HG02981 (cell line): ENCODE measurements around the gene PRSS8.
"Not testable (repeated sequence)": the region's sequence is repeated elsewhere in the genome, so short reads cannot be mapped to it uniquely, and the experiment has no call there.

ENCODE experiments used
- ATAC-seq: cut with Tn5 transposase; IDR thresholded peaks from one replicate; pipeline ENCODE4 v1.9.1; 2021; ENCODE audit warnings: mild to moderate bottlenecking, moderate library complexity; ENCODE audit not compliant: unreplicated experiment

PRSS8 gene

DNA sequence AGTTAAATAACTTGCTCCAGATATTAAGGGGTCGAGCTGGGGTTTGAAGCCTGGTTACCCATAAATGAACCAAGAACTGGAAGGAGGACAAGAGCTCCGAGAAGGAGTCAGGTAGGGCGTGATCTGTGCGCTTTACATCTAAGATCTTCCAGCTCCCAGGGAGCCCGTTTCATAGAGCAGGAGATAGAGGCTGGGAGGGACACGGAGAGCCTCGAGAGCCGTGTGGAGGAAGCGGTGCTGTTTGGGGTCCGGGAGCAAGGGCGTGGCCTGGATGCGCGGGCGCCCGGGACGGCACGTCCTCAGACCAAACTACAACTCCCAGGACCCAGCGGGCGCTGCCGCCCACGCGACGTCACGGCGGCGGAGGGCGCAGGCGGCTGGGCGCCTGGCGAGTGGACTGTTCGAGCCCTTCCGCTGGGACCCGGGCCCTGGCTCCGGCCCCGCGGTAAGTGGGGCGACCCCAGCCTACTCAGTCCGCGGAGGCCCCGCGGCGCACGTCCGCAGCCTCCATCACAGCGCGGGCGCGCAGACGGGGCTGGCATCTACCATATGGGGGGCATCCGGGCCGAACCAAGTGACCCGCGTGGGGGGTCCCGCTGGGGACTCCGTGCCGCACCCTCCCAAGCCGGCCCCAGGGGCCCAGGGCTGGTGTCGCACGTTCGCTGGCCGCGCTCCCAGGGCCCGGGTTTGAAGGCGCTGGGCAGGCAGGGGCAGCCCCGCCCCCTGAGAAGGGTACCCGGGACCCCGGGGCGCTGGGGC, 27.3 kb downstream of the PRSS8 start, which contains the start of gene BCKDK:
BCKDK (plus strand) TSS at position 352 of the 759 bp plus-strand sequence. CDS start 838 bp downstream, outside the sequence.
- peak; percentile 67 for ATAC-seq

- ATAC-seq = peak; percentile 49
These were observed 28.1 kb downstream of the PRSS8 start for GRCh38 chr16:31107465-31107867.

DNA sequence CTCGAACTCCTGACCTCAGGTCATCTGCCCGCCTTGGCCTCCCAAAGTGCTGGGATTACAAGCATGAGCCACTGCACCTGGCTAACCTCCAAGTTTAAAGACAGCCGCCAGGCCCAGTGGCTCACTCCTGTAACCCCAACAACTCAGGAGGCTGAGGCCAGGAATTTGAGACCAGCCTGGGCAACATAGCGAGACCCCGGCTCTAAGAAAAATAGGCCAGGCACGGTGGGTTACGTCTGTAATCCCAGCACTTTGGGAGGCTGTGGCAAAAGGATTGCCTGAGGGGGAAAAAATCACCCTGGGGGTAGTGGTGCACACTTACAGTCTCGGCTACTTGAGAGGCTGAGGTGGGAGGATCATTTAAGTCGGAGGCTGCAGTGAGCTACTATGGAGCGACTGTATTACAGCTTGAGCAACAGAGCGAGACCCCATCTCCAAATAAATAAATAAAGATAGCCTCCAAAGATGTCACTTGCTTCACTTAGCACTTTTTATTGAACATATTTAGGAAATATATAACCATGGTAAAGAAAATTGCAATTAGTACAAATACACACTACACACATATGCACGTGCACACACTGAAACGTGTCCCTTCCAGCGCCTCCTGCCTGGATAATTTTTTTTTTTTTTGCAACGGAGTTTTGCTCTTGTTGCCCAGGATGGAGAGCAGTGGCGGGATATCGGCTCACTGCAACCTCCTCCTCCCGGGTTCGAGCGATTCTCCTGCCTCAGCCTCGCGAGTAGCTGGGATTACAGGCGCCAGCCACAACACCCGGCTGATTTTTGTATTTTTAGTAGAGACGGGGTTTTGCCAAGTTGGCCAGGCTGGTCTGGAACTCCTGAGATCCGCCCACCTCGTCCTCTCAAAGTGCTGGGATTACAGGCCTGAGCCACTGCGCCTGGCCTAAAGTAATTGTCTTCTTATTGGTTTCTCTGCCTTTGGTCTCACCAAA, 28.7 kb downstream of the PRSS8 start:
- ATAC-seq = no peak

DNA sequence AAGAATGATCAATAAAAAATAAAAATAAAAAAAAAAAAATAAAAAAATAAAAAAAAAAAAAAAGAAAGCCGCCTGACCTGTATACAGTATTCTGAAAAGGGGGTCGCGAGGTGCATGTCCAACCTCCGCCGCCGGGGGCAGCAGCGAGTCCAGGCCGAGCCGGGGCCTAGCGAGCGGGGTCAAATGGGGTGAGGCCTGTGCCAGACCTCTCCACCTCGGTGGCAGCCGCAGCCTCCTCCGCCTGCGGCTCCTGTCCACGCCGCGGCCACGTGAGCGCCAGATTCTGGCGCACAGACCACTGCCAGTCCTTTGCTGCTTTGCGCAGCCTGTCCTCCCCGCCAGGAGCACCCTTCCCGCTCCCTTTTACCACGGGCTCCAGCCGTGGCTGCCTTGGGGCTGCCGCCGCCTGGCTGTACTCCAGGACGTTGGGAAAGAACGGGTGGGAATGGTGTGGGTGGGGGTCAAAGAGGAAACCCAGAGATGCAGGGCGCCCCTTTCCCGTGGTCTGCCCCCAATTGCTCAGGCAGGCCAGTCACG, 29.8 kb downstream of the PRSS8 start:
- ATAC-seq = peak; percentile 39

GRCh38 chr16:31100876-31101641, 34.5 kb downstream of the PRSS8 start:
- ATAC-seq = not testable (repeated sequence)

DNA sequence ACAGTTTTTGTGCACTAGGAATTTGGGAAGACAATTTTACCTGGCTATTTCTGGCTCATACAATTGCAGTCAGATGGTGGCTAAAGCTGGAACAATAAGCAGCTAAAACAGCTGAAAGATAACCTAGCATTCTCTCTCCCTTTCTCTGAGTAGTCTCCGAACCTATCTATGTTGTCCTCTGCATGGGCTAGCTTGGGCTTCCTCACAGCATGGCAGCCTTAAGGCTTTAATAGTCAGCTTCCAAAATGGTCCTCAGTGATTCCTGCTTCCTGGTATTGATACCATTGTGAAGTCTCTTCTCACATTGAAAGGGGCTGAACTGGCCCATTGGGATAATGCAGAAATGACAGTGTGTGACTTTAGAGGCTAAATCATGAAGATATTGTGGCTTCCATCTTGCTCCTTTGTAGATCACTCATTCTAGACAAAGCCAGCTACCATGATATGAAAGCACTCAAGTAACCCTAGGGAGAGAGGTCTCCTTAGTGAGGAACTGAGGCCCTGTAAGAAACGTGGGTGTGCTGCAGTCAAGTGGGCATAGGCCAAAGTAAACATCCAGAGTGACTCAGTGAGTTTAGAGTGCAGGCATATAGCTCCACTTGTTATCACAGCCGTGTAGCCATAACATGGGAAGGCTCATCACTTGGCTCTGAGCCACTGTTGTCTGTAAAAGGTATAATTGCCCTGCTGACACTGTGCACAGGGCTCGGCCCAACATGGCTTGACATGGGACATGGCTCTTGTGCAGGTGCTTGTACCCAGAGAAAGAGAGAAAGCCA, 35.5 kb downstream of the PRSS8 start:
- no peak for ATAC-seq

GRCh38 chr16:31094424-31095120, 41.0 kb downstream of the PRSS8 start, which contains the start of gene VKORC1:
Gene VKORC1 (minus strand): TSS chr16:31094797. CDS start chr16:31094729, 68 bp downstream.
- peak; percentile 81 for ATAC-seq

DNA sequence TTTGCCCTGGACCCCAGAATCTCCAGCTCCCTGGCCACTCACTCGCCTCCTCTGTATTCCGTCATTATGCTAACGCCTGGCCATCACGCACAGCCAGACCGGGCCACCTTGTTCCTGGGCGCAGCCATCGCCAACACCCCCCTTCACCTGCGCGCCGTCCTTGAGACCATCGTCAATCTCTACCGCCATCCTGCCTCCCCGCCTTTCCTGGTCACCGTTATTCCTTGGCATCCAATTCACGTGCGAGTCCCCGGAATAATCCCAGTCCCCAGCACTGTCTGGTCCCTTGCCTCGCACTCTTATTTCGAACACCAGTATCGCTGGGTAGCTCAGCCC, 41.5 kb downstream of the PRSS8 start:
- no peak for ATAC-seq

DNA sequence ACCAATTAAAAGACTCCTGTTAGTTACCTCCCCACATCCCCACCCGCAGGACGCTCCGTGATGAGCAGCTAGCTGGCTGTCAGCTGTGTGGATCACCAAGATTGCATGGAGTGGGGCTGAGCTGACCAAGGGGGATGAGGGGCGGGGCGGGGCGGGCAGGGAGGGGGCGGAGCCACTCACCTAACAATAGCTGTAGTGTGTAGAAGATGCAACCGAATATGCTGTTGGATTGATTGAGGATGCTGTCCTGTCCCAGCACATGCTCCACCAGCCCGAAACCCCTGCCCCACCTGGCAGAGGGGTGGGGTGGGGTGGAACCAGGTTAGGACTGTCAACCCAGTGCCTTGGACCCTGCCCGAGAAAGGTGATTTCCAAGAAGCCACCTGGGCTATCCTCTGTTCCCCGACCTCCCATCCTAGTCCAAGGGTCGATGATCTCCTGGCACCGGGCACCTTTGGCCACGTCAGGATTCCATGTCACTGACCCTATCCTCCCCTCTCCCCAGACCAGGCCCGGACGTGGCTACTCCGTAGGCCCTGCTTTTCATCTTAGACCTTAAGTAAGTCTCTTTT, 42.3 kb downstream of the PRSS8 start:
- no peak for ATAC-seq

GRCh38 chr16:31092330-31092729, 43.2 kb downstream of the PRSS8 start:
- ATAC-seq = no peak

DNA sequence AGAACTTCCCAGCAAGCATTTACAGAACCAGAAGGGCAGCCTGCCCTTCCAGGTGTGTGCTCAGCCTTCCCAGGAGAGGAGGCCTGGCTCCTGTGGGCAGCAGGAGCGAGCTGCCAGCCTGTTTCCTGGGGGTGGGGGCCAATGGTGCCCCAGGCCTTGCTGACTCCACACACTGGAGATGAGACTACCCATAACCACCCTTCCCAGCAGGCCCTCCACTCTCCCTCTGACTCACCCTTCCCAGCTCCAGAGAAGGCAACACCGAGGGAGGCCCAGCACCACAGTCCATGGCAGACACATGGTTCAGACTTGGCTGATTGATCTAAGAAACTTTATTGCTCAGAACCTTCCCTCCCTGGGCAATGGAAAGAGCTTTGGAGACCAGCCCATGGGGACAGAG, 45.0 kb downstream of the PRSS8 start:
- no peak for ATAC-seq

DNA sequence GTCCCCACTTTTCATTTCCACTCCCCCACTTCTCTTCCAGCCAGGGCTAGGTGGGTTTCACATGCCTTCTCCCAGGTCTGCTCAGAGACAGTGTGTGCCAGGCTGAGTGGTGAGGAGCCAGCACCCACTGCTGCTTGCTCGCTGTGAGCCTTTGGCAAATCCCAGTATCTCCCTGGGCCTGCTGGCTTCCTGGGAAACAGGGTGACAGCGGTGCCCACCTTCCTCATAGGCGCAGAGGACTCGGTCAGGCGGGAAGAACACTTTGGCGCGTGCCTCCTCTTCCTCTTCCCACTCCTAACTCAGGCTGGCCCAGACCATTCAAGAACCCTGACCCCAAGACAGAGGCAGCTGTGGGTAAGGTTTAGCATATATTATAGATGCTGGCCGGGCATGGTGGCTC, 46.3 kb downstream of the PRSS8 start:
- ATAC-seq = no peak

DNA sequence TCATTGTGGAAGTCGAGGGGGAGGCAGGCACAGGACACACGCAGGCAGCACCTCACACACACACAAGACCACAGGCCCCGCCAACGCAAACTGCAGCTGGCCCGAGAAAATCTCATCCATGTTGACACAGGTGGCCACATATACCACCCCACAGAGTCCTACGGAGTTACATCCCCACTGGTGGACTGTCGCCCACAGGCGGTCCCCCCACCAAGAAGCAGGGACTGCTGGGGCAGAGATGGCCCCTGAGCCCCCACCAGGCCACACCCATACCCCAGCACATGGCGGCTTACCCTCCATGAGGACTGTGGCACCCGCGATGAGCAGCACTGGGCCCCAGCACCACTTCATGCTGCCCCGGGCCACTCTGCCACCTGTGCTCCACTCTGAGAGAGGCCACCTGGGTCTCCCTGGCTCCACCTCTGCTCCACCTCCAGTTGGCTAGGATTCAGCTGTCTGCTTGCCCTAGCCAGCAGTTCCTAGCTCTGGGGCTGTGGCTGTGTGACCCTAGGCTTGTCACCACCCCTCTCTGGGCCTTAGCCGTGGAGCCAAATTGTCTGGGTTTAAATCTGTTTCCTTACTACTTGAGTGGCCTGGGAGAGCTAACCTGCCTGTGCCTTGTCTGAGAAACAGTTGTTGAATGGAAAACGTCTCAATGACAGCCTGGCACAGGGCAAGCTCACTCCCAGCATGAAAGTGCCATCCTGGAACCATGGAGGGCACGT, 46.9 kb downstream of the PRSS8 start, which contains the start of gene PRSS53:
PRSS53 (minus strand) TSS at position 485 of the 725 bp plus-strand sequence; CDS start at position 351, 134 bp downstream.
- no peak for ATAC-seq

- ATAC-seq = no peak
These were observed 47.6 kb downstream of the PRSS8 start for GRCh38 chr16:31087971-31088370.

- ATAC-seq = no peak
These were observed 48.0 kb downstream of the PRSS8 start for GRCh38 chr16:31087481-31087880.

DNA sequence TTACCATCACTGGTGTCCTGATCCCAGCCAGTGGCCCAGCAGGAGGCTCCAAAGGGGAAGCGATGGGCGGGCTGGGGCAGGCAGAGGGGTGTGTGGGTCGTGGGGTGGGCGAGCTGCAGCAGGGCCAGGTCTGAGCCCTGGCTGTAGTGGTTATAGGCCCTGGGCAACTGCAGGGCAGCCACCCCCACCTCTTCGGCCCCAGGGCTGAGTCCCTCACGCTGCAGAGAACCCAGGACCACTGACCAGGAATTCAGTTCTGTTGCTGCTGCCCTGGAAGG, 49.0 kb downstream of the PRSS8 start:
- no peak for ATAC-seq

DNA sequence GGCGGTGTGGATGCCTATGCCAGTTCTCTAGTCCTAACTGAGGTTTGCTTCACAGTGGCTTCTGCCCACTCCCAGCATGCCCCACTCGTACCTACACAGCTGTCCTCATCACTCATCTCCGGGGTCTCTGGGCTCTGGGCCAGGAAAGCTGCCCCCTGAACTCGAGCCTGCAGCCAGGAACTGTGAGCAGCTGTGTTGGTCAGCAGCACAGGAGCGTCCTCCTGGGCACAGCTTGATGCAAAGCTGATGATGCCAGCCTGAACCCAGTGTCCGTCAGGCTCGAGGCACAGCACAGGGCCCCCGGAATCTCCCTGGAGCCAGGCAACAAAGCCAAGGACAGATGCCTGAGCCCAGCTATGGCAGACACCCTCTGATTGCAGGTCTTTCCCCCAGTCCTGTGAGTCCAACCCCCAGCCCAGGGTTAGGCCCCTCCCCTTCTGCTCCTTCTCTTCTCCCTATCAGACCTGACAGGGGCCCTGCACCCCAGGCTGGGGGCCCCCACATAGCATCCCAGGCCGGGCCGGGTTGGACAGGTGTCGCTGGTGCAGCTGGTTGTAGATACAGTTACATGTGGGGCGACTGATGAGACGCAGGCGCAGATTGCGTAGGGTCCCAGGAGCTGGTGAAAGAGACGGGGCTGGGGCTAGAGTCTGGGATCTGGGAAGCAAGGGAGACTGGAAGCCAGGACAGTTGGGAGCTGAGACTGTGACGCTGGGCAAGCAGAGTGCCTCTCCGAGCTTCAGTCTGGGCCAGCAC, 49.5 kb downstream of the PRSS8 start:
- ATAC-seq = no peak

DNA sequence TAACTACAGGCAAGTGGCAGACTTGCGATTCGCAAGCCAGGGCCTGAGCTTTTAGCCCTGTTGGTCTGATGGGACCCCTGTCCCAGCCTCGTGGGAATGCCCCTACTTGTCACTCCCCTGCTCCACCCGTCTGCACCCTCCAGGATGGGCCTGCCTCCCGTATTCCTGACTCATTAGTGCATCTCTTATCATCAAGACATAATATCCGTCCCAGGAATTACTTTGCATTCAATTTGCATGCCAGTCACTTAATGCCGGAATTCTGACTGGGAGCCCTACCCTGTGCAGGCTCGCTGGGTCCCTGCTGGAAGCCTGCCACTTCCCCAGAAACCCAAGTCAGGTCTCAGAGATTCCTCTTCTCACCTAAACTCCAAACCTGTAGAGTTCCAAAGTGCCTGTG, 50.1 kb downstream of the PRSS8 start:
- no peak for ATAC-seq
